Epithelial cell of proximal tubule (primary cell): ENCODE data around the gene RNF150. TPM values are rescaled to one million over a fixed set of nuclear protein-coding genes. Genes with fewer than 3 reads are reported as not detected.

ENCODE experiments used
- DNase-seq: peaks from one replicate; pipeline ENCODE4 v3.0.0-alpha.2; 2011; ENCODE audit warnings: low read depth
- H3K4me3 ChIP-seq: 2 replicates; pipeline ENCODE4 v1.5.1; 2011; ENCODE audit warnings: low read depth, mild to moderate bottlenecking, low read length
- total RNA-seq: library from RNA; depleted of rRNA; stranded (reverse); fragments of >200 nt; gene quantifications from 2 replicates; pipeline ENCODE4 v1.2.3, GENCODE V29; 2015
- TF ChIP-seq, protein P1 (sequence below): conservative IDR thresholded peaks from 2 replicates; pipeline ENCODE4 v1.5.1; 2012; ENCODE audit warnings: low read depth, mild to moderate bottlenecking, low read length

The RNF150 gene
- total RNA-seq, 1 donor from 2014 or later, result 0.69 TPM

GRCh38 chr4:140841186-140841585 lies 292.1 kb downstream of the RNF150 start:
- no peak for DNase-seq
- TF ChIP-seq, protein P1, sequence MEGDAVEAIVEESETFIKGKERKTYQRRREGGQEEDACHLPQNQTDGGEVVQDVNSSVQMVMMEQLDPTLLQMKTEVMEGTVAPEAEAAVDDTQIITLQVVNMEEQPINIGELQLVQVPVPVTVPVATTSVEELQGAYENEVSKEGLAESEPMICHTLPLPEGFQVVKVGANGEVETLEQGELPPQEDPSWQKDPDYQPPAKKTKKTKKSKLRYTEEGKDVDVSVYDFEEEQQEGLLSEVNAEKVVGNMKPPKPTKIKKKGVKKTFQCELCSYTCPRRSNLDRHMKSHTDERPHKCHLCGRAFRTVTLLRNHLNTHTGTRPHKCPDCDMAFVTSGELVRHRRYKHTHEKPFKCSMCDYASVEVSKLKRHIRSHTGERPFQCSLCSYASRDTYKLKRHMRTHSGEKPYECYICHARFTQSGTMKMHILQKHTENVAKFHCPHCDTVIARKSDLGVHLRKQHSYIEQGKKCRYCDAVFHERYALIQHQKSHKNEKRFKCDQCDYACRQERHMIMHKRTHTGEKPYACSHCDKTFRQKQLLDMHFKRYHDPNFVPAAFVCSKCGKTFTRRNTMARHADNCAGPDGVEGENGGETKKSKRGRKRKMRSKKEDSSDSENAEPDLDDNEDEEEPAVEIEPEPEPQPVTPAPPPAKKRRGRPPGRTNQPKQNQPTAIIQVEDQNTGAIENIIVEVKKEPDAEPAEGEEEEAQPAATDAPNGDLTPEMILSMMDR, result no peak
- no peak overlapping the region for H3K4me3 ChIP-seq

GRCh38 chr4:140839888-140840790 lies 293.1 kb downstream of the RNF150 start:
- TF ChIP-seq, protein P1, result no peak

GRCh38 chr4:140839406-140839805 lies 293.9 kb downstream of the RNF150 start:
- no peak for DNase-seq
- TF ChIP-seq, protein P1, result no peak
- no peak overlapping the region for H3K4me3 ChIP-seq

More at GRCh38 chr4:140839888-140840790, 293.1 kb downstream of the RNF150 start:
- no peak overlapping the region for H3K4me3 ChIP-seq
- DNase-seq, result no peak

GRCh38 chr4:140837736-140838135 lies 295.5 kb downstream of the RNF150 start:
- H3K4me3 ChIP-seq, result no peak overlapping the region
- no peak for DNase-seq
- TF ChIP-seq, protein P1, result no peak

- H3K4me3 ChIP-seq, result no peak overlapping the region
- no peak for DNase-seq
- TF ChIP-seq, protein P1, result no peak
These were observed 298.3 kb downstream of the RNF150 start for GRCh38 chr4:140834839-140835495.

GRCh38 chr4:140833280-140833679 lies 300.0 kb downstream of the RNF150 start:
- H3K4me3 ChIP-seq, result no peak overlapping the region
- no peak for DNase-seq
- TF ChIP-seq, protein P1, result no peak
